IPS DF 6.9 (cell line): Measurements from ENCODE around the gene SNHG17.
"Not testable (repeated sequence)": the region's sequence is repeated elsewhere in the genome, so short reads cannot be mapped to it uniquely, and the experiment has no call there.

Experiments used
- DNase-seq: peaks from one replicate; pipeline ENCODE4 v3.0.0-alpha.2; 2013; ENCODE audit warnings: low read depth, low spot score
- H3K27ac ChIP-seq: one replicate; pipeline ENCODE4 v1.5.1; 2013; ENCODE audit warnings: low read length, control low read depth
- H3K27me3 ChIP-seq: 2 replicates; pipeline ENCODE4 v1.6.1; 2013; ENCODE audit warnings: mild to moderate bottlenecking, low read length; ENCODE audit not compliant: control insufficient read depth, insufficient read depth
- H3K36me3 ChIP-seq: 2 replicates; pipeline ENCODE4 v1.6.1; 2013; ENCODE audit warnings: low read length; ENCODE audit not compliant: control insufficient read depth, insufficient read depth
- H3K4me1 ChIP-seq: 2 replicates; pipeline ENCODE4 v1.6.1; 2013; ENCODE audit warnings: low read length; ENCODE audit not compliant: control insufficient read depth, insufficient read depth
- H3K4me3 ChIP-seq: 2 replicates; pipeline ENCODE4 v1.5.1; 2013; ENCODE audit warnings: mild to moderate bottlenecking, low read length
- H3K9me3 ChIP-seq: 2 replicates; pipeline ENCODE4 v1.6.1; 2013; ENCODE audit warnings: low read length, inconsistent platforms; ENCODE audit not compliant: control insufficient read depth, insufficient read depth
- WGBS: extraction: QIAGEN DNeasy Blood & Tissue Kit; methylation state at CpG from one replicate; pipeline ENCODE4 v1.1.7; 2013; ENCODE audit warnings: mixed read lengths, missing lambda C conversion rate; ENCODE audit not compliant: insufficient read length, insufficient coverage; 5-methylcytosine and 5-hydroxymethylcytosine counted together

SNHG17 gene

DNA sequence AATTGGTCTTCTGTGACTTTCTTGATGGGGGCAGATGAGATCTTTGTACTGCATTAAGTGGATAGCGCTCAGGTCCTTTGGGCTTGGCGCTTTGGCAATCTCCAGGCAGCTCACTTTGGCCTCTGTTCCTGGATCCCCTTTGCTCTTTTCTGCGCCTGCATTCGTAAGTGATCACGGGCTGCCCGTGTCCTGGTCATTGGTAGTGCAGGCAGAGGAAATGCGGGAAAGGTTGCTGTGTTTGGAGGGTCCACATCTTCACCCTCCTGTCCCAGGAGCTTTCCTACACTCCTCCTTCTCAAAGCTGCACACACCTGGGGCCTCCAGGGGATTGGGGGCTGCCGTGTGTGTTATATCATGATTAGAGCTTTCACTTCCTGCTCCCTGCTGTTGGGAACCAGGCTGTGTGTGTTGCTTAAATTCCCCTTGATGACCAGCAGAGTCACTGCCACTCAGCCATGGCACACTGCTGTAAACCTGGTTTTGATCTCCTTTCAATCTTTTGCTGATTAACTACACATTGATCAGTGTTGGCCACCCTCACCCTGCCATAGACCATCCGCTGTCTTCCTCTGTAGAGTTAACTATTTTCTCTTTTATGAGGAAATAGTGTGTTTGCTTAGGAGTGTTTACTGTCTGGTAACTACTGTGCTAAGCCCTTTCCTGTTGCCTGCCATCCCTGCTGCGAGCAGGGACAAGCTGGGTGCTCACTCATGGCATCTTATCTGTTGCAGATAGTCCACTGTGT lies 13.0 kb upstream of the SNHG17 start:
- no peak overlapping the region for H3K4me3 ChIP-seq
- no peak for DNase-seq
- H3K4me1 ChIP-seq = peaks cover 2% of the 10 kb centered on the region; the same call in 1 of the 2 replicates
- peaks cover 6% of the 10 kb centered on the region; the same call in 1 of the 2 replicates for H3K36me3 ChIP-seq
- H3K27ac ChIP-seq = no peak overlapping the region
- no CpG with 5 or more reads among the region's 10 CpGs for WGBS
- H3K9me3 ChIP-seq = no peaks in the 10 kb centered on the region
- H3K27me3 ChIP-seq = no peaks in the 10 kb centered on the region

DNA sequence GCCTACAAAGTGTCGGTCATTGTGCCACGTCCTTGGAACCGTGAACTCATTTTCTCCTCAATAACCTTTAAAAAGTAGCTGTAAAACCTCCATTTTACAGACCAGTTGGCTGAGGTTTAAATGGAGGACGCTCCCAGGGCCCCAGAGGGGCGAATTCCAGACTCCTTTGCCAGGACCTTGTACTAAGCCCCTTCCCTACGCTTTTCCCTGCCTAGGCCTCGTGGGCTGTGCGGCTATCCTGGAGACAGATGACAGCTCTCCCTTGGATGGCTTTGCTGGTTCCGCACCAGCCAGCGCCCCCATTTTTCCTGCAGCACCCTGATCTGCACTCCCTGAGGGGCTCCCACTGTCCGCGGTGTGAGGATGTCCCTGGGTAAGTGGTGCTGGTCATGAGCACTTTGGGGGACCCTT lies 12.1 kb upstream of the SNHG17 start:
- peaks cover 6% of the 10 kb centered on the region; the same call in 1 of the 2 replicates for H3K36me3 ChIP-seq
- no peak overlapping the region for H3K27ac ChIP-seq
- peaks cover 2% of the 10 kb centered on the region; the same call in 1 of the 2 replicates for H3K4me1 ChIP-seq
- H3K4me3 ChIP-seq = peak overlapping the region; percentile 60; the same call in 1 of the 2 replicates
- H3K9me3 ChIP-seq = no peaks in the 10 kb centered on the region
- DNase-seq = no peak
- H3K27me3 ChIP-seq = no peaks in the 10 kb centered on the region
- no CpG with 5 or more reads among the region's 12 CpGs for WGBS

DNA sequence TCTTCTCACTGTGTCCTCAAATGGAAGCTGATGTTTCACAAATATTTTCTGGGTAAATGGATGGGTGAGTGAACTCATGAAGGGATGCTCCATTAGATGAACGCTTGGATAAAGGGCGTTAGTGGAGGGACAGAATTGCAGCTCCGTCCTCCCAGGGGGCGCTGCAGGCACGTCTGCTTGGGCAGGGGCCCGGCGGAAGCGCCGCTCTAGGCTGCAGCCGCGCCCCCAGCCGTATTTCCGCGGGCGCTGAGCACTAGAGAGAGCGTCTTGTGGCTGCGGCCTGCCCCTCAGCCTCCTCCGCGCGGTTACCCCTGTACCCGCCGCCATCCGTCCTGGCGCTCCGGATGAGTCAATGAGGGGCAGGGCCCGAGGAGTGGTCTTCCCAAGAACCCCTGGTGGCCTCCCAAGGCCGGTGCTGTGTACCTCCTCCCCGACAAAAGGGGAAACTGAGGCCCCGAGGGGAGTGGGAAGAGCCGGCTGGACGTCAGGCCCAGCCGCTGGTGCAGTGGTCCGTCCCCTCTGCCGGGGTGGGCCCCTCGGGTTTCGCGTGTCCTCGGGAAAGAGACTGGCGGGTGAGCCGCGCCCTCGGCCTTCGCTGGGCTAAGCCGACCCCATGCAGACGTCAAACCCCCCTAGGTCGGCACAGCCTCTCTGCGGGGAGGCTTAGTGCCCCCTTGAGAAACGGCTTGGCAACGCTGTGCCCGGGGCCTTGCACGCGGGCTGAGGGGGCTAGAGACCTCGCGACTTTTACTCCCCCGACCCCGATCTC lies 11.5 kb upstream of the SNHG17 start:
- peak overlapping the region; percentile 60 for H3K4me3 ChIP-seq
- no peaks in the 10 kb centered on the region for H3K27me3 ChIP-seq
- DNase-seq = peak; percentile 81
- peaks cover 6% of the 10 kb centered on the region; the same call in 1 of the 2 replicates for H3K36me3 ChIP-seq
- no CpG with 5 or more reads among the region's 56 CpGs for WGBS
- peaks cover 2% of the 10 kb centered on the region; the same call in 1 of the 2 replicates for H3K4me1 ChIP-seq
- no peaks in the 10 kb centered on the region for H3K9me3 ChIP-seq
- no peak overlapping the region for H3K27ac ChIP-seq

- H3K27ac ChIP-seq = no peak overlapping the region
Observed at GRCh38 chr20:38445901-38446425, 10.8 kb upstream of the SNHG17 start.

DNA sequence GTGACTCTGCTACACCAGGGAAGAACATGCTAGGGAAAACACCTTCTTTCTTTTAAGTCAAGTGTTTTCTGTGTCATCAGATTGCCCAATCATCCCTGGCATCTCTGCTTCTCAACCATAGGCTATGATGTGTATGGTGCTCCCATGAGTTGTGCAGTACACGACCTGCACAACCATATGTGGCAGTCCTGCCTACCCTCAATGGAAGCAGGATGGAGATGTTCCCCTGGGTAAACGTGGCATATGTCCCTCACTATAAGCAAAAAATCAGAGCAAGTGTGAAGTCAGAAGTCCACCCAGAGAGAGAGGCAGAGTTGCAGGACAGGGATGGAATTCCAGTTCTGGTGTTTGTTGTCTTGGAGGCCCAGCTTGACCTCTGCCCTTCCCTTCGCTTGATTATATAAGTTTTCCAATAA lies 10.3 kb upstream of the SNHG17 start:
- H3K9me3 ChIP-seq = no peaks in the 10 kb centered on the region
- WGBS = no CpG with 5 or more reads among the region's 3 CpGs
- DNase-seq = no peak

More at GRCh38 chr20:38445901-38446425, 10.8 kb upstream of the SNHG17 start:
- peaks cover 2% of the 10 kb centered on the region; the same call in 1 of the 2 replicates for H3K4me1 ChIP-seq
- H3K4me3 ChIP-seq = no peak overlapping the region
- WGBS = no CpG with 5 or more reads among the region's 6 CpGs
- no peak for DNase-seq
- no peaks in the 10 kb centered on the region for H3K9me3 ChIP-seq
- H3K36me3 ChIP-seq = peaks cover 6% of the 10 kb centered on the region; the same call in 1 of the 2 replicates
- no peaks in the 10 kb centered on the region for H3K27me3 ChIP-seq

GRCh38 chr20:38441916-38442315 lies 6.8 kb upstream of the SNHG17 start:
- WGBS = no CpG with 5 or more reads among the region's 9 CpGs
- DNase-seq = no peak
- H3K27me3 ChIP-seq = no peaks in the 10 kb centered on the region
- no peak overlapping the region for H3K27ac ChIP-seq
- no peak overlapping the region for H3K4me3 ChIP-seq
- H3K36me3 ChIP-seq = no peaks in the 10 kb centered on the region
- H3K9me3 ChIP-seq = no peaks in the 10 kb centered on the region
- no peaks in the 10 kb centered on the region for H3K4me1 ChIP-seq

More for the DNA sequence above, 10.3 kb upstream of the SNHG17 start:
- no peak overlapping the region for H3K4me3 ChIP-seq
- H3K27me3 ChIP-seq = no peaks in the 10 kb centered on the region
- peaks cover 2% of the 10 kb centered on the region; the same call in 1 of the 2 replicates for H3K36me3 ChIP-seq
- H3K4me1 ChIP-seq = peaks cover 2% of the 10 kb centered on the region; the same call in 1 of the 2 replicates
- no peak overlapping the region for H3K27ac ChIP-seq

DNA sequence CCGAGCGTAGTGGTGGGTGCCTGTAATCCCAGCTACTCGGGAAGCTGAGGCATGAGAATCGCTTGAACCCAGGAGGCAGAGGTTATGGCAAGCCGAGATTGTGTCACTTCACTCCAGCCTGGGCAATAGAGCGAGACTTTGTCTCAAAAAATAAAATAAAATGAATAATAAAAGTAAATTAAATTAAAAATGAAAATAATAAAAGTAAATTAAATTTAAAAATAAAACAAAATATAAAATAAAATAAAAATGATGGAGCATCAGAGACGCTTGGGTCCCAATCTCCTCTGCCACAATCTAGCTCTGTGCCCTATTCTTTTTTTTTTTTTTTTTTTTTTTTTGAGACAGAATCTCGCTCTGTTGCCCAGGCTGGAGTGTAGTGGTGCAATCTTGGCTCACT lies 6.0 kb upstream of the SNHG17 start:
- no CpG with 5 or more reads among the region's 8 CpGs for WGBS
- H3K4me3 ChIP-seq, H3K9me3 ChIP-seq, DNase-seq, H3K4me1 ChIP-seq, H3K36me3 ChIP-seq, H3K27me3 ChIP-seq, H3K27ac ChIP-seq: not testable (repeated sequence)

GRCh38 chr20:38437796-38438195 lies 2.7 kb upstream of the SNHG17 start:
- Histone ChIP-seq H3K9me3 (no peaks in the 10 kb centered on the region), H3K27ac (no peak overlapping the region), H3K4me3 (no peak overlapping the region), H3K36me3 (peaks cover 14% of the 10 kb centered on the region), H3K4me1 (no peaks in the 10 kb centered on the region; the same call in 1 of the 2 replicates), H3K27me3 (no peaks in the 10 kb centered on the region)
- DNase-seq = no peak
- WGBS = no CpG with 5 or more reads among the region's 6 CpGs

- Histone ChIP-seq H3K4me1 (no peaks in the 10 kb centered on the region; the same call in 1 of the 2 replicates), H3K4me3 (peak overlapping the region; percentile 80; the same call in 1 of the 2 replicates), H3K36me3 (peaks cover 37% of the 10 kb centered on the region), H3K9me3 (no peaks in the 10 kb centered on the region), H3K27me3 (no peaks in the 10 kb centered on the region), H3K27ac (no peak overlapping the region)
- WGBS = no CpG with 5 or more reads among the region's 6 CpGs
- DNase-seq = no peak
Observed at GRCh38 chr20:38435555-38435939, 419 bp upstream of the SNHG17 start.

GRCh38 chr20:38434301-38434741 lies 807 bp downstream of the SNHG17 start:
- Histone ChIP-seq H3K4me1 (no peaks in the 10 kb centered on the region; the same call in 1 of the 2 replicates), H3K27me3 (no peaks in the 10 kb centered on the region), H3K36me3 (peaks cover 43% of the 10 kb centered on the region), H3K9me3 (no peaks in the 10 kb centered on the region), H3K27ac (no peak overlapping the region), H3K4me3 (peak overlapping the region; percentile 80)
- DNase-seq = no peak
- no CpG with 5 or more reads among the region's 16 CpGs for WGBS
